Skin of body (tissue), 2 donors: ENCODE results near the gene PTPRN2. TPM values are rescaled to one million over a fixed set of nuclear protein-coding genes. Genes with fewer than 3 reads are reported as not detected.
"Not testable (repeated sequence)": the region's sequence is repeated elsewhere in the genome, so short reads cannot be mapped to it uniquely, and the experiment has no call there.

ENCODE experiments used
- DNase-seq: peaks from one replicate; lab custom pipeline; 2025; lab: John Stamatoyannopoulos, UW
- total RNA-seq: library from RNA; depleted of rRNA; stranded (reverse); fragments of >200 nt; gene quantifications from one replicate; pipeline ENCODE4 v1.2.3, GENCODE V29; 2014

Gene PTPRN2
- total RNA-seq, 1 donor from 2014 or later = 0.99 TPM

DNA sequence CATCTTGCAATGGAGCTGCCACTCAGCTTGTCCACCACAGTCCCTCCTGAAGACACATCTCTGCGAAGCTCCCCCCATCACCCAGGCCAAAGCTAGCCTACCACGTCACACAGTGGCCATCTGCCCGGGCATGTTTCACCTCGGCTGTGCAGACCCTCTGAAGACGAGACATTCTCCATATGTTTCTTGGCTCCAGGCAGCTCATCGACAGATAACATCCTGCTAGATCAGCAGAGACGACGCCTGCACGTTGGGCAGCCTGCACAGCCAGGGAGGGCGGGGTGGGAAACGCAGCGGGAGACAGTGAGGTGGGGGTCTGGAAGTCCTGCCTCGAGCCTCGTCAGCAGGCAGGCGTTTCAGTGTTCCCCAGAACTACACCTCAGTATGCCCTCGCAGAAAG, 53.0 kb downstream of the PTPRN2 start:
- DNase-seq = no peak

DNA sequence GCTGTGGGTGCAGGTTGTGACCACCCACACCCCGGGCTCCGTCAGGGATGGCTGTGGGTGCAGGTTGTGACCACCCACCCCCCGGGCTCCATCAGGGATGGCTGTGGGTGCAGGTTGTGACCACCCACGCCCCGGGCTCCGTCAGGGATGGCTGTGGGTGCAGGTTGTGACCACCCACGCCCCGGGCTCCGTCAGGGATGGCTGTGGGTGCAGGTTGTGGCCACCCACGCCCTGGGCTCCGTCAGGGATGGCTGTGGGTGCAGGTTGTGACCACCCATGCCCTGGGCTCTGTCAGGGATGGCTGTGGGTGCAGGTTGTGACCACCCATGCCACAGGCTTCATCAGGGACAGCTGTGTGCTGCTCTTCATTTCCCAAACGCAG, 53.5 kb downstream of the PTPRN2 start:
- not testable (repeated sequence) for DNase-seq

DNA sequence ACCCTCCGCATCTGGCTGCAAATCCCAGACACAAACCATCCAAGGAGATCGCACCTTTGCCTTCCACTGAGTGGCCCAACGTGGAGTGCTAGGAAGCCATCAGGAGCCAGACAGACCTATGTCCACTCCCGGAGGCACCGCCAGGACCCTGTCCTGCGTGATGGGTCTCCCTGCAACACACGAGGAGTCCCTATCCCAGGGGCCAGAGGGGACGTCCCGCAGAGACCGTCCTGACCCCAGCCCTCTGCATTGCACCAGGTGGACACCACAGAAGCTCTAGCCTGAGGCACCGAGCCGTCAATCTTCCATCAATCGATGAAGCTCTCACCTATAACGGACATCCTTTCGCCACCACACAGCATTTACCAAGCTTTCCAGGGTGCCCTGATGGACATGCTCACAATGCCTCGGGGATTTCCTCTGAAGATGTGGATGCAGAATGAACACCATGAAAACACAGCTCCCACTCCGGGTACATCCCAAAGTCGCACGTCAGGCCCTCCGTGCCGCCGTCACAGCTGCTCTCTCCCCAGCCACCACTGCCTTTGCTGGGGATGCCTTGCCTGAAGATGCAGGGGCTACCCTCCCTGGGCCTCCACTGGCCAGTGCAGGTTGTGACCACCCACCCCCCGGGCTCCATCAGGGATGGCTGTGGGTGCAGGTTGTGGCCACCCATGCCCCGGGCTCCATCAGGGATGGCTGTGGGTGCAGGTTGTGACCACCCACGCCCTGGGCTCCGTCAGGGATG, 54.1 kb downstream of the PTPRN2 start:
- DNase-seq = no peak

DNA sequence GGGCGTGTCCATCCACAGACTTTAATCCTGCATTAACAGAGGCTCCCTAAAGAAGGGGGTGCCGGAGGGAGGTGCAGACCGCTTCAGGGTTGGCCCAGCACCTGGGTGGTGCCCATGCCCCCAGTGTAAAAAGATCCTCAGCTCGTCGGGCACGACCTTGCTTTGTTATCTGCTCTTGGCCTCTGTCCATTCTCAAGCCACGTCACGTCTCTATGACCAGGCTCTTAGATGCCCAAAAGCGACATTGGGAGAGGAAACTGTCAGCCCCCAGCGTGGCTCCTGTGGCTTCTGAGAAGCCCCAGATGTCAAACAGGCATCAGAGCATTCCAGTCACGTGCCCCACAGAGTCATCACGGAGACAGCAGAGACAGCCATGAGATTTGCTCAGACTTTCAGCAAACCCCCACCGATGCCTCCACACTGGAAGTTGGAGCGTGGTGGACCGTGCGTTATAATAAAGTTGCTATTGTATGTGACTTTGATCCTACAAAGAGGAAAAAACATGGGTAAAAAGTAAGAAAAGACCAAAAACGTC, 55.5 kb downstream of the PTPRN2 start:
- no peak for DNase-seq

DNA sequence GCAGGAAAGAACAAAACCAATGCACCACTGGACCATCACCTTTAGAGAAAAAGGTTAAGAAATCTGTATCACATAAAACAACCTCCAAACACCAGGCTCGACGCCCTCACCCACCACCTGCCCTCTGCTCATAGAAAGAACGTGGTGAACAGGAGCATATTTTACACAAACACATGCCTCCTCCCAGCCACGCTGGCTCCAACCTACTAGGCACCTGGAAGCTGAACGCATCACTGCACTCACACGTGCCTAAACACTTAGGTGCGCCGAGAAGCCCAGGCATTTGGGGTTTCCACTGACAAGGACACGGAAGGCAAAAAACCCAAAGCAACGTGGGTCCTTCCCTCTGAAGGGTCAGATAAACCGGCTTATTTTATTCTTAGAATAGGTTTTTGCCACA, 56.0 kb downstream of the PTPRN2 start:
- no peak for DNase-seq

DNA sequence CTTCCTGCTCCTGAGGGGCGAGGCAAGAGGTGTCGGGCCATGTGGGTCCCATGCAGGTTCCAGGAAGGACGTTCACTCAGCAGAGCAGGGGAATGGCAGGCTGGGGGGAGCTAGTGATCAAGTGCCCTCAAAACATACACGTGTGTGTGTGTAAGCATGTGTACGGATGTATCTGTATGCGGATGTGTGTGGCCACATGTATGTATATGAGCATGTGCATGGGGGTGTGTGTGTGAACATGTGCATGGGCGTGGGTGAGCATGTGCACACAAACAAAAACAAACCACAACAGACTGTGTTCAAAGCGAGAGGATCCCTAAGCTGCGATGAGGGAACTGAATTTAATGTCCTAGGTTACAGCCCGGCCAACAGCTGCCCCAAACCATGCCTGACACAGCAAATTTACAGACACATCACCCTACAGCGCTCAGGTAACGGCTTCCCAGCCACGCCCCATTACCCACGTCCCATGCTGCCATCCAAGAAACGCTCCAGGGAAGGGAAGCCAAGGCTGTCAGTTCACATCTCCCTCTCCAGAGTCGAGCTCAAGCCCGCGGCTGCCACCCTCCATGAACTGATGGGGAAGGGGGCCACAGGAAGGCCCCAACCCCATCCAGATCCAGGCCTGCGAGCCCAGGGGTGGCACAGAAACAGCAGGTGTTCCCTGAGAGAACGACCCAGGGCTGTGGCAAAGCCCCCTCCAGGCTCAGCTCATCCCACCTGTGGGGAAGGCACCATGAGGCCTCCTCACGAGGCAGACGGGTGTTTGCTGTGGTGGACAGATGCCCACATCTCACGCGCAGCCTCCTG, 56.6 kb downstream of the PTPRN2 start:
- no peak for DNase-seq

DNA sequence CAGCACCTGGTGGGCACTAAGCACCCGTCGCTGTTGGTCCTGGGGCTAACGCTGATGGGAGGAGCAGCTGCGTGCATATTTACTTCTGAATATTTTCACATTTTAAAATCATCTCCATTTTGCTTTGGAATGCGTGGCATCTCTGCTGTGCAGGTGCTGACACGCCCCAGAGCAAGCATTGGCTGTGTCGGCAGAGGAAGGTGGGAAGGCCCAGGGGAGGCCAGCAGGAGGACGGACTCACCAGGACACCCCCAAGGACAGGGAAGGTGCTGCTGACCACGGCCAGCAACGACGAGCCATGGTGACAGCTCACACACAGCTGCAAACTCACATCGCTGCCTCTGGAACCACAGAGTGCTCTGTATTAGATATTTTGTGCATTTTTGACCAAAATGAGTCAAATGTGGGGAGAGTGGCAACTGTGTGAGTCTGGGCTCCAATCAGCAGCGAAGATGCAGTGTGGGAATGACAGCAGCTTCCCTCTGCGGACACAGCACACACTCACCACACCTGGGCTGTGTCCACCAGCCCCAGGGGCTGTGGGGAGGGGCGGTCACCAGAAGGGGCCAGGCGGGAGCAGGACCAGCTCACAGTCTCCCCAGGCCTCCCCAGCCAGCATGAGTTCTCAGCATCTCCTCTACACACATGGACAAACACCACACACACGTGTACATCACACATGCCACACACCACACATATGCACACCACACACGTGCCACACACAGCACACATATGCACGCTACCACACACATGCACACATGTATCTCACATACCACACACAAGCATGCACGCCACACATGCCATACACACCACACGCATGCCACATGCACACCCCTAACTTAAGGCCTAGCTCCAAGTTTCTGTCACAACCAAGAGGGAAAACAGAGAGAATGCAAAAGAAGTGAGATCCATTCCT, 58.2 kb downstream of the PTPRN2 start:
- DNase-seq = no peak

DNA sequence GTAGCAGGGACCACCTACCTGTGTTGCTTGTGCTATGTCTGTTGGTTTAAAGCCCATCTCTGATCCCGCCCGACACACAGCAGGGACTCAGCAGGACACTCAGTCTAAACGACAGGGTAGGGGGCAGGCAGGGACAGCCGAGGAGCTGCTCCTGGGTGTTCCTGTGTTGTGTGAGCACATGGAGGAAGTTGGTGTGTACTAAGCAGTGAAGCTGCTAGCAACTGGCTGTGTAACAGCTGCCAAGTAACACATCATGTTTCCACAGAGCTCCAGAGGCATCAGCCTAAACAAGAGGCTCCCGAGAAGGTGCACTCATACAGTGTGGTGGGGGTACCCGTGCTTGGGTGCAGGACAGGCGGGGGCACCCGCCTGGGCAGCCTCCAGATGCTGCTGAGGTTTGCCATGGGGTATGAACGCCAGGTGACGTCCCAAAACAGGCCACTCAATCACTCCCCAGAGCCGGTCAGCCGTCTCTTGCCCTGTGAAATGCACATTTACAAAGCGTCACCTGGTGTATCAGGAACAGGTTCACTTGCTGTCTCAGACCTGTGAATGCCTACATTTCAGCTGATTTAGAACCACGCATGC, 59.6 kb downstream of the PTPRN2 start:
- peak; percentile 5 for DNase-seq

DNA sequence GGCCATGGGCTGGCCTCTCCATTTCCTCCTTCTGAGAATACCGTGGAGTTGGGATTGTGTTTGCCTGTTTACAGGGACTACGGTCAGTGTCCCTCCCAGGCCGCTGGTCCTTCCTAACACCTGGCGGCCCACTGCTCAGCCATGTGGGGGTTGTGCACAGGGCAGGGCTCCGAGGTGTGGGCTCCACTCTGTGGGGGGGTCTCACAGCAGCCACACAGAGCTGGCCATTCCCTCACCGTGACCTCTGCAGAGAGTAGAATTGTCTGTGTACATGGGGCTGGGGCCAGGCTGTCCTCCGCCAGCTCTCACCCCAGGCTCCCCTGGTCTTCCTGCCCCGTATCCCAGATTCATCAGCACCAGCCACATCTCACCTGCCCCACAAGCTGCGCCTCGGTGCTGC, 60.1 kb downstream of the PTPRN2 start:
- no peak for DNase-seq

DNA sequence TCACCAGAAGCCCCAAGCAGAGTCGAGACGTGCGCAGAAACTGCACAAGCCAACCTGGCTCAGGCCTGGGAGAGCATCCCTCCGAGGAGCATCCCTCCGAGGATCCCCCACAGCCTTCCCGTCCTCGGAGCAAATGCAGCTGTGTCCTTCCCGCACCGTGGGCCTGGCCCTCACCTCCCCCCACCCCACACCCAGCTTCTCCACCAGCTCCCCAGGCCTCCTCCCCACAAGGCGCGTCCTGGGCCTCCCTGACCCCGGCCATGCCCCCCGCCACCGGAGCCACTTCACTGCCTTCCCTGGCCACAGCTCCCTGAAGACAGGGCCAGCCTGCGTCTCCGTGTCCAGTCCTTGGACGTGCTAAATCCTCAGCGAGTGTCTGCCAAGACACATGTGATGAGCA, 60.6 kb downstream of the PTPRN2 start:
- DNase-seq = no peak

DNA sequence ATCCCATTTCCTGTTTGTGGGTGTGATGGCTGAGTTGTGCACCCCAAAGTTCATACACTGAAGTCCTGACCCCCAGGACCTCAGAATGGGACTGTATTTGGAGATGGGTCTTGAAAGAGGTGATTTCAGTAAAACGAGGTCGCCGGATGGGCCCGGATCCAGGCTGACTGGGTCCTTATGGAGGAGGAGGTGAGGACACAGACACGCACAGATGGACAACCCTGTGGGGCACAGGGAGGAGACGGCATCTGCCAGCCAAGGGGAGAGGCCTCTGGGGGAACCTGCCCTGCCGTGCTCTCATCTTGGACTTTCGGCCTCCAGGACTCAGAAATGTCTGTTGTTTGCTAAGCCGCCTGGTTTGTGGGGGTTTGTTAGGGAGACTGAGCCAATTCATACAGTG, 61.1 kb downstream of the PTPRN2 start:
- no peak for DNase-seq

DNA sequence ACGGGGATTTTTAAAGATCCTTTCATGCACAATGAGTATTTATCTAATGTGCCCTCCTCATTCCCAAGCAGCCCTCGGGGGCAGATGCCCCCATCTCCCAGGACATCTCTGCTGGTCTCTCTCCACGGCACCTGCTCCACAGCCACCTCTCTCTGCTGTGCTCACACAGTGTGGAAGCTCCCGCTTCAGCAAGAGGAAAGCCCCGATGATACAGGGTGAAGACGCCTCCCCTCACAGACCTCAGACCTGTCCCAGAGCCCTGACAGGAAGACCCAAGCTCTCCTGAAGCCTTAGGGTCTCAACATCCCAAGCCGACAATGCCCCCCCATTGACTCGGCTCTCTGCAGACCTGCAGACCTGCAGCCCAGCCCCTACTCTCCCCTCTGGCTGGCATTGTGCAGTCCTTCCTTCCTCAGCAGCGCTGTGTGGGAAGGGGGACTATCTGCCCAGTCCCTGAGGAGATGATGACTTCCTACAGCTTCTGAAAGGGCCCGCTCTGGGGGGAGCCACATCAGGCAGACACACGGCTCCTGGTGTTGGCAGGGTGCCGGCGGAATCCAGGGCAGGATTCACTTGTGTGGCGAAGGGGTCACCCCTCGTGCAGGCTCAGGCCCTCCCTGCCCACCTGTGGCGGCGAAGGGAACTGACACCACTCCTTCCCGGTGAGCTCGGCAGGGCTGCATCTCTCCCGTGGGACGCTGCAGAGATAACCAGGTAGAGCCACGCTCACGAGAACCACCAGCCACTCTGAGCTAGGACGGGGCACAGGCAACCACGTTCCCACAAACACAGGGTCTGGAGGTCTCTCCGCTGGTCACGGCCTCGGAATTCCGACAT, 61.8 kb downstream of the PTPRN2 start:
- DNase-seq = no peak

DNA sequence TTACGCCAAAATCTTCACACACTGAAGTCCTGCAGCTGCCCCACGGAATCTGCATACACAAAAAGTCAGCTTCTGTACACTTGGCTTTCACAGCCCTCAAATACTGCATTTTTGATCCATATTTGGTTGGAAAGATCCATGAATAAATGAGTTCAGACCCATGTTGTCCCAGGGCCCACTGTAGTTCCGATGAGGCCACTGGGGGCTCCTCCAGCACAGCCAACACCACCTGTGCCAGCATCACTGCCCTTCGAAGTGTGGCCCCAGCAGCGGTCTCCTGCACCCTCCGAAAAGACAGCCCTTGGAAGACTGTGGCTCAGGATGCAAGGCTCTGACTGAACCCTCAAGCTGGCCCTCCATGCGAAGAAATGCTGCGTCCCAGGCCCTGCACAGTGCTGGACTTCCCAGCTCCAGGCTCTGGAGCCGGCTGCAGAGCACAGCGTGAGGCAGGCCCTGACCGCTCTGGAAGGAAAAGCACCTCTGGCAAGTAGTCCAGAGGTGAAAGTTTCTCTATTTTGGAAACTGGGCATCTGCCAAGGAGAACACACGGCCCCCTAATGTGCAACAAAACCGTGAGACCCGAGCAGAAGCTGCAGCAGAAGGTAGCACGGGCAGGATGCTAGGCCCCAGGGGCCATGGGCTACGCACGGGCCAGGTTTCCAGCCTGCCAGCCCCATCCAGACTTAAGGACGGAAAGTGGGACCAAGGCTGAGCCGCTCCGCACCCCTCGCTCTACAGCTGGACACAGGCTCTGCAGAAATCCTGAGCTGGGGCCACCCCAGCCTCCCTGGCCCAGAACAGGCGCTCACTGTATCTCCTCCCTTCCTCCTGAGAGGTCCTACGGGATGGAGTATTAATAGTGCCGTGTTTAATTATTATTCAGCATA, 62.6 kb downstream of the PTPRN2 start:
- no peak for DNase-seq

DNA sequence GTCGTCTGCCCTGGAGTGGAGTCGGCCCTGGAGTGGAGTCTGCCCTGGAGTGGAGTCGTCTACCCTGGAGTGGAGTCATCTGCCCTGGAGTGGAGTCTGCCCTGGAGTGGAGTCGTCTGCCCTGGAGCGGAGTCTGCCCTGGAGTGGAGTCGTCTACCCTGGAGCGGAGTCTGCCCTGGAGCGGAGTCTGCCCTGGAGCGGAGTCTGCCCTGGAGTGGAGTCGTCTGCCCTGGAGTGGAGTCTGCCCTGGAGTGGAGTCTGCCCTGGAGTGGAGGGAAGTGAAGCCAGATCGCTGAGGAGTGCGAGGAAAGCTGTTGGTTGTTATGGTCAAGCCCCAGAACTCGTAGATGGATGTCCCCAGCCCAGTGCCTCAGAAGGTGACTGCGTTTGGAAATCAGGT, 63.3 kb downstream of the PTPRN2 start:
- DNase-seq = not testable (repeated sequence)

DNA sequence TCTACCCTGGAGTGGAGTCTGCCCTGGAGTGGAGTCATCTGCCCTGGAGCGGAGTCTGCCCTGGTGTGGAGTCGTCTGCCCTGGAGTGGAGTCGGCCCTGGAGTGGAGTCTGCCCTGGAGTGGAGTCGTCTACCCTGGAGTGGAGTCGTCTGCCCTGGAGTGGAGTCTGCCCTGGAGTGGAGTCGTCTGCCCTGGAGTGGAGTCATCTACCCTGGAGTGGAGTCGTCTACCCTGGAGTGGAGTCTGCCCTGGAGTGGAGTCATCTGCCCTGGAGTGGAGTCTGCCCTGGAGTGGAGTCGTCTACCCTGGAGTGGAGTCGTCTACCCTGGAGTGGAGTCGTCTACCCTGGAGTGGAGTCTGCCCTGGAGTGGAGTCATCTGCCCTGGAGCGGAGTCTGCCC, 63.7 kb downstream of the PTPRN2 start:
- DNase-seq = not testable (repeated sequence)

DNA sequence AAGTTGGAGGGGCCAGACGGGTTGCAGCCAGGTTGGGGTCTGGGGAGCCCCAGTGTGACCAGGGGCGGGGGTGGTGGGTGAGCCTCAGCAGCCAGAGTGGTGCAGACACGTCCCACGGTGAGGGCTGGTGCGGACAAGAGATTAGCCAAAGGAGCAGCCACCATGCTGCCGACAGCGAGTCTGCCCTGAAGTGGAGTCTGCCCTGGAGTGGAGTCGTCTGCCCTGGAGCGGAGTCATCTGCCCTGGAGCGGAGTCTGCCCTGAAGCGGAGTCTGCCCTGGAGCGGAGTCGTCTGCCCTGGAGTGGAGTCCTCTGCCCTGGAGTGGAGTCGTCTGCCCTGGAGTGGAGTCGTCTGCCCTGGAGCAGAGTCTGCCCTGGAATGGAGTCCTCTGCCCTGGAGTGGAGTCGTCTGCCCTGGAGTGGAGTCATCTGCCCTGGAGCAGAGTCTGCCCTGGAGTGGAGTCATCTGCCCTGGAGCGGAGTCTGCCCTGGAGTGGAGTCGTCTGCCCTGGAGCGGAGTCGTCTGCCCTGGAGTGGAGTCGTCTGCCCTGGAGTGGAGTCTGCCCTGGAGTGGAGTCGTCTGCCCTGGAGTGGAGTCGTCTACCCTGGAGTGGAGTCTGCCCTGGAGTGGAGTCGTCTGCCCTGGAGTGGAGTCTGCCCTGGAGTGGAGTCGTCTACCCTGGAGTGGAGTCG, 64.3 kb downstream of the PTPRN2 start:
- DNase-seq = not testable (repeated sequence)

DNA sequence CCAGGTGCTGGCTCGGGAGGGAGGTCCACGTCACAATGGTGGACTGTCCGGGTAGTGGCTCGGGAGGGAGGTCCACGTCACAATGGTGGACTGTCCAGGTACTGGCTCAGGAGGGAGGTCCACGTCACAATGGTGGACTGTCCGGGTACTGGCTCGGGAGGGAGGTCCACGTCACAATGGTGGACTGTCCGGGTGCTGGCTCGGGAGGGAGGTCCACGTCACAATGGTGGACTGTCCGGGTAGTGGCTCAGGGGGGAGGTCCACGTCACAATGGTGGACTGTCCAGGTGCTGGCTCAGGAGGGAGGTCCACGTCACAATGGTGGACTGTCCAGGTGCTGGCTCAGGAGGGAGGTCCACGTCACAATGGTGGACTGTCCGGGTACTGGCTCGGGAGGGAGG, 65.8 kb downstream of the PTPRN2 start:
- DNase-seq = not testable (repeated sequence)

DNA sequence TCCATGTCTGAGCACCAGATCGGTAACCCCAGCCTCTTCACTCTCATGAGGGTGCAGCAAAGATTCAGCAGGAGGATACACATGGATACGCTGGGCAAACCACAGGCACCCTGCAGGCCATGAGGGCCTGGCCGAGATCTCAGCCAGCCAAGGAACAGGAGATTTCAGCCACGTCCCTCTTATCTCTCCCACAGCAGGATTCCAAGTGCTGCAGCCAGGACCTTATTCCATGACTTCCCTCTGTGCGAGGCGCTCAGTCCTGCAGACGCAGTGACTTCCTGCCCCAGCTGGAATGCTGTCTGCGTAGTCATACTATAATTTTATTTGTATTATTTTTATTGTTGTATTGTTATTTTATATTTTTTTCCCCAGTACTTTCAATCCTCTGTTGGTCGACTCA, 66.8 kb downstream of the PTPRN2 start:
- DNase-seq = no peak
